ENCODE measurements around the gene B3GALT4.

B3GALT4 gene

DNA sequence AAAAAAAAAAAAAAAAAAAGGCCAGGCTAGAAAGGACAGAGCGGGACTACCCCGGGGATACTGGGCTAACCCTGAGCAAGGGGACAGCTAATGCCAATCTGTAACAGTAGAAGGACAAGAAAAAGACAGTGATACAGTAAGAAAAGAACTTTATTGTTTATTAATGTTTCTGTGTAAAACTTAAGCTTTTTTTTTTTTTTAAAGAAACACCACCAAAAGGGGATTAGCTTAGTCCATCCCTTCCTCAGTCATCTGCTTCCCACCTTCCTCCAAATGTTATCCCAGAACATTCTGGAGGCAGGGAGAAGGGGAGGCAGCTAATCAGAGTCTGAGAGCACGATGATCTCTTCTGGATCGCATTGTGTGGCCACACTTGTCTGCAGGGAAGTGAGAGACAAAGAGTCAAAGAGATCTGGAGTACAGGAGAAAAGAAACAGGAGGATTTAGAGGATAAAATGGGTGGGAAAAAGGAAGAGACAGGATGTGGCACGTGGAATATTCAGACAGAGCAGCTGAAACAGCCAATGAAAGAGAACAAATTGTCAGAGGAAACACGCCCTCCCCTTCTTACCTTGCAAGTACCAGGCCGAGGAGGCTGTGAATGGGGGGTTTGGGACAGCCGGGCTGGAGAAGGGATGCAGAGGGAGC, 41.6 kb downstream of the B3GALT4 start:
- Mint-ChIP-seq H3K36me3 (peaks cover 64% of the 10 kb centered on the region), H3K4me1 (peaks cover 84% of the 10 kb centered on the region), H3K4me3 (peak overlapping the region; percentile 99), H3K27me3 (peaks cover 4% of the 10 kb centered on the region), H3K9me3 (no peaks in the 10 kb centered on the region), H3K27ac (peak overlapping the region; percentile 96)
- CTCF ChIA-PET: interaction anchor here (1.5 to 2.3 kb wide), 2 partner anchors 26 to 72 kb away, joined by 3 to 18 read pairs; no protein-coding TSS in a partner anchor
- no peak for DNase-seq

DNA sequence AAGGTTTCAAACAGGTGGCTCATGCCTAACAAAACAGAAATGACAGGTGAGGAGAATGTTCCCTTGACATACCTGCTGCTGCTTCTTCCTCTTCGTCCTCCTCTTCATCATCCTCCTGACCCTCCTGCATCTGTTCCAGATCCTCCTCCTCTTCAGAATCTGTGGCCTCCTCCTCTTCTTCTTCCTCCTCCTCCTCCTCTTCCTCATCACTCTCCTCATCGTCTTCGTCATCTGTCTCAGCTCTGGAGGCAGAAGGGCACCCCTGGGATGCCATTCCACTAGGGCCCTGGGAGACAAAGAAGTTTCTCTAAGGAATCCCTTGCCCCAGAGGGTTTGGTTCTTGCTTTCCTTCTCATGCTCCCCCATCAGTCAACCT, 43.0 kb downstream of the B3GALT4 start:
- CTCF ChIA-PET: no interaction called here
- Mint-ChIP-seq H3K27ac (peak overlapping the region; percentile 79), H3K4me3 (peak overlapping the region; percentile 99), H3K36me3 (peaks cover 56% of the 10 kb centered on the region), H3K4me1 (peaks cover 85% of the 10 kb centered on the region), H3K27me3 (peaks cover 4% of the 10 kb centered on the region), H3K9me3 (no peaks in the 10 kb centered on the region)
- DNase-seq: no peak

DNA sequence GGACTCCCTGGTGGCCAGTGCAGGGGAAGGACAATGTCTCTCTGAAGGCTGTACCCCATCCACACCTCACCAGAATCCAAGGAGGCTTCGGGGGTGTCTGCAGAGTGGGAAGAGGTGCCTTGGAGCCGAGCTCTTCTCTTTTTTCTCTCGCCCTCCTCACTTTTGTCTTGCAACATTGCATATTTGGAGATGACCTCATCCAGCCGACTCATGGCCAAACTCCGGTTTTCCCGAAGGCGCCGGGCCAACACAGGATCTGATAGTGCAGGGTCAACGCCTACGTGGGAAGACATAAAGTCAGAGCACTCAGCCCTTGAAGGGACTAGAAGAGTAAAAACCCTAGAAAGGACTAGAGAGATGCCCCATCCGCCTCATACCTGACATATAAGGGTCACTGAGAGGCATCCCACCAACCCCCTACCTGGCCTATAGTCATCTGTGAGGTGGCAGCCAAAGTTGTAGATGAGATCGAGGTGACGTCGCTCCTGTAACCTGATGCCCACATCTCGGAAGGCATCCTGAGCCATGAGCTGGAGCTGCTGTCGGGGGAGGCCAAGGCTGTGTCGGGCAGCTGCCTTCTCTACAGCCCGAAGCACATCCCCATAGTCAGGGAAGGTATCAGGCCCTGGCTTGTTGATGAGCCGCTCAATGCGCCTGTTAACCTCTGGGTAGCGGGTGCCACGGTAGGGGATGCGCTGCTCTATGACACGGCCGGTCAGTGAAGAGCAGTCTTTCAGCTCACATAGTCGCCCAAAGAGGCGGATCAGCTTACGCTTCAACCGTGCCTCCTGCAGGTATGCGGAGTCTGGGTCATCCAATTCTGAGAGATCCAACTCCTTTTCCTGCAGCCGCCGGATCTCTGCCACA, 43.6 kb downstream of the B3GALT4 start:
- Mint-ChIP-seq H3K36me3 (peaks cover 56% of the 10 kb centered on the region), H3K27ac (peak overlapping the region; percentile 81)
- CTCF ChIA-PET: interaction anchor here (0.7 kb wide), 1 partner anchor 21 kb away, joined by 3 read pairs; no protein-coding TSS in a partner anchor

DNA sequence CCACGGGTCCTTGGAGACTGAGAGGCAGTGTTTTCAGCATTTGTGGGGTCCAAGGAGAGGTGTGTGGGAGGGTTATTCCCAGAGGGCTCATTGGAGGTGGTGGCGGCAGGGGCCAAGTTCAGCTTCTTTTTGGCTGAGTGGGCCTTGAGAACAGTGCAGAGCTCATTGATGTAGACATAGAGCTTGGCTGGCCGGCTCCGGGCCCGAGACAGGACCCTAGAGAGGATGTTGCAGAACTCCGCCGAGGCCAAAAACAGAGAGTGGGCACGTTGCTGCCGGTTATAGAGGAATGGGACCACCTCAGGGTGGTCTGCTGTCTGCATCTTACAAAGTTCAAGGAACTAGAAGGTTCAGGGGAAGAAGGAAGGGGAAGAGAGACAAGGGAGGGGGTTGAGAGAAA, 44.3 kb downstream of the B3GALT4 start:
- H3K9me3 Mint-ChIP-seq: no peaks in the 10 kb centered on the region
- peaks cover 72% of the 10 kb centered on the region for H3K4me1 Mint-ChIP-seq
- peak overlapping the region; percentile 98 for H3K4me3 Mint-ChIP-seq
- DNase-seq: no peak
- H3K27me3 Mint-ChIP-seq: peaks cover 4% of the 10 kb centered on the region
- CTCF ChIA-PET: no interaction called here
- peaks cover 54% of the 10 kb centered on the region for H3K36me3 Mint-ChIP-seq
- H3K27ac Mint-ChIP-seq: peak overlapping the region; percentile 81

More for the DNA sequence above, 43.6 kb downstream of the B3GALT4 start:
- H3K4me1 Mint-ChIP-seq: peaks cover 79% of the 10 kb centered on the region
- H3K4me3 Mint-ChIP-seq: peak overlapping the region; percentile 98
- H3K9me3 Mint-ChIP-seq: no peaks in the 10 kb centered on the region
- H3K27me3 Mint-ChIP-seq: peaks cover 4% of the 10 kb centered on the region
- DNase-seq: no peak

DNA sequence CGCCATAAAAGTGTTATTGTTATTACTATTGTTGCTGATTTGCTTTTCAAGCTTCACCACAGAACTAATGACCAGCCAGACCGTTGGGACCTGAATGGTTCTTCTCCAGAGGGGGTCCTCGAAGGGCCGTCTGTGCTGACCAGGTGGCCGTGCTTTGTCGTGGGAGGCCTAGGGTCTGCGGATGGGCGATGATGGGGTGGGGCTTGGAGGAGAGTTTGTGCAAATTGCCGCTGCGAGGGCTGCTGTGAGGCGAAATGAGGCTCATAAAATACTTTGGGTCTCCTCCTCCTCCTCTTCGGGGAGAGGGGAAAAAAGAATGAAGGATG, 46.7 kb downstream of the B3GALT4 start:
- CTCF ChIA-PET: interaction anchor here (1.5 kb wide), 1 partner anchor 12 kb away, joined by 3 read pairs; no protein-coding TSS in a partner anchor
- DNase-seq: no peak
- Mint-ChIP-seq H3K9me3 (no peaks in the 10 kb centered on the region), H3K36me3 (peaks cover 38% of the 10 kb centered on the region), H3K27ac (peak overlapping the region; percentile 96), H3K4me3 (peak overlapping the region; percentile 98), H3K27me3 (peaks cover 4% of the 10 kb centered on the region), H3K4me1 (peaks cover 51% of the 10 kb centered on the region)

DNA sequence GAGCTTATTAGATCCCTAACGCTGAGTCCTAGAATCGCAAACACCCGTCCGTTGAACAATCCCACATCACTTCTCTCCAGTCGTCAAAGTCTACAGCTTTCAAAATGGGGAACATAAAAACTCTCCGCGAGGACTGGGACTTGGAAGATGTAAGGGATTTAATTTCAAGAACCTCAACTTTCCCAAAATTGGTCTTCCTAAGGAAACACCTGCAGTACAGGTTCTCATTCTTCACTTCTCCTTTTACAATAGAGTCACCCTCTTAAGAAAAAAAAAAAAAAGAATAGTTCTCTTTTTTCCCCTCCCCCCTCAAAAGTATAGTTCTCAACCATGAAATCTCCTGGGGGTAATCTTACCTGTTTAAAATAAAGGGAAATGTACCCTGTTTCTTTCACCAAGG, 47.2 kb downstream of the B3GALT4 start:
- Mint-ChIP-seq H3K9me3 (no peaks in the 10 kb centered on the region), H3K27ac (peak overlapping the region; percentile 96), H3K4me3 (peak overlapping the region; percentile 98), H3K4me1 (peaks cover 45% of the 10 kb centered on the region), H3K27me3 (peaks cover 4% of the 10 kb centered on the region), H3K36me3 (peaks cover 34% of the 10 kb centered on the region)
- CTCF ChIA-PET: interaction anchor here (1.5 kb wide), 1 partner anchor 12 kb away, joined by 3 read pairs; no protein-coding TSS in a partner anchor
- DNase-seq: no peak

Measured in activated naive CD4-positive, alpha-beta T cell treated with anti-CD3 and anti-CD28 coated beads, Interleukin-2, amount 10 ng/mL, durations not matched to agents 7 days and 5 days (primary cell).